GM19238 (cell line): ENCODE measurements around the gene SV2C.
"Not testable (repeated sequence)": the region's sequence is repeated elsewhere in the genome, so short reads cannot be mapped to it uniquely, and the experiment has no call there.

Experiments
- DNase-seq: peaks from one replicate; pipeline ENCODE4 v3.0.0; 2011; ENCODE audit warnings: low spot score; ENCODE audit not compliant: insufficient read length

The SV2C gene

GRCh38 chr5:76082772-76083554 is at the start of gene SV2C:
Gene SV2C (plus strand): TSS chr5:76083383. CDS start chr5:76131751, 48,368 bp downstream.
- no peak for DNase-seq

DNA sequence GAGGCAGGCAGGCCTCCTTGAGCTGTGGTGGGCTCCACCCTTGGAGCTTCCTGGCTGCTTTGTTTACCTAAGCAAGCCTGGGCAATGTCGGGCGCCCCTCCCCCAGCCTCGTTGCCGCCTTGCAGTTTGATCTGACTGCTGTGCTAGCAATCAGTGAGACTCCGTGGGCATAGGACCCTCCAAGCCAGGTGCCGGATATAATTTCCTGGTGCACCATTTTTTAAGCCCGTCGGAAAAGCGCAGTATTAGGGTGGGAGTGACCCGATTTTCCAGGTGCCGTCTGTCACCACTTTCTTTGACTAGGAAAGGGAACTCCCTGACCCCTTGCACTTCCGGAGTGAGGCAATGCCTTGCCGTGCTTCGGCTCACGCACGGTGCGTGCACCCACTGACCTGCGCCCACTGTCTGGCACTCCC is 45.4 kb upstream of the SV2C start:
- DNase-seq, result not testable (repeated sequence)

GRCh38 chr5:76038212-76038611 is 45.0 kb upstream of the SV2C start:
- DNase-seq, result no peak

- no peak for DNase-seq
Measured at GRCh38 chr5:76040806-76041205, 42.4 kb upstream of the SV2C start.

DNA sequence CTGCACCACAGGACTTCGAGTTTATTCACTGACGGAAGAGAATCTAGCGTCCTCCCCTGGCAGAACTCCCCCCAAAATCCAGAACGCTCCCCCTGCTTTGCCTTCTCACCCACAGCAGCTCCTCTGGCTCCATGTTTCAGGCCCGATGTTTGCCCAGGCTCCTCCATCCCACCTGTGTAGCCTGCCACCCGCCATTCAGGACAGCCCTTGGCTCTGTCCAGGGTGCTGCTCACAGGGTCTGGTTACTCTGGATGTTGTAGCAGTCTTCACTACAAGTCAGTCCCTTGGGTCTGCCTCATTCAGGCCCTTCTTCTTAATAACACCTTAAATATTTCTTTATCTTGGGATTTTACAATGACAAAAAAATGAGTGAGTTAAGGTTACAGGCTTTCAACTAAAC is 41.3 kb upstream of the SV2C start:
- DNase-seq, result no peak

DNA sequence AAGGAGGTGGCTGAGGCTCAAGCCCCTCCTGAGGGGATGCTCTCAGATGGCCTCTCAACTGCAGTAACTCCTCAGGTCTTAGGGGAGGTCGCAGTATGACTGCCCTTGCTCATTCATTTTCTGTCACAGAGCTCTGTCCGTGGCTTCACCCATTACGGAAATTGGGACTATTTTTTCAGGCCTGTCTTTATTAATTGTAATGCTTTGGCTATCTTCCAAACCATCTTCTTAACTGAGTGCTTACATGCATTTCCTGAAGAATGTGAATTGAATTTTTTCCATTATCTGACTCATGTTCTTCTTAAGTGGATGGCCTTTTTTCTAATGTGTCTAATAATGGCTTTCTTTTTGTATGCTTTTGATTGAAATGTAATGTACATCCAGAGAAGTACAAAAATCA is 36.4 kb upstream of the SV2C start:
- DNase-seq, result no peak

DNA sequence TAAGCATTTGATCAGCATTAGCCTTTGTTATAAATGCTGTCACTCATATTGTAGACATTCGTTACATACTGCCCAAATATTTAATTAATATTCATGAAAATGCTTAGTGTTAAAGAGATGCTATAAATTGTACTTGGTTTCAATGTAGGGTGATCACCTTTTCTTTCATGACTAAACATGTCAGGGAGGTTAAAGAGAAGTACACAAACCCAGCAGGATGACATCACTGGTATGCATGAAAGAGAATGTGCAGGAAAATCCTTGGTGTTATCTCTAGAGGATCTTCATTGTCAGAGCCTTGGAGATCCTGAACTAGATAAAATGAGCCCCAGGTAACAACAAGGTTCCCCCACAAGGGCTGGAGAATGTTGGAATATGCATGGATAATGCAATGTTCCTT is 33.0 kb upstream of the SV2C start:
- no peak for DNase-seq

GRCh38 chr5:76062502-76063041 is 20.6 kb upstream of the SV2C start:
- no peak for DNase-seq

- no peak for DNase-seq
Measured at GRCh38 chr5:76065258-76065657, 17.9 kb upstream of the SV2C start.

- no peak for DNase-seq
Measured at GRCh38 chr5:76069061-76069735, 14.0 kb upstream of the SV2C start.

- no peak for DNase-seq
Measured at GRCh38 chr5:76074487-76075065, 8.6 kb upstream of the SV2C start.

DNA sequence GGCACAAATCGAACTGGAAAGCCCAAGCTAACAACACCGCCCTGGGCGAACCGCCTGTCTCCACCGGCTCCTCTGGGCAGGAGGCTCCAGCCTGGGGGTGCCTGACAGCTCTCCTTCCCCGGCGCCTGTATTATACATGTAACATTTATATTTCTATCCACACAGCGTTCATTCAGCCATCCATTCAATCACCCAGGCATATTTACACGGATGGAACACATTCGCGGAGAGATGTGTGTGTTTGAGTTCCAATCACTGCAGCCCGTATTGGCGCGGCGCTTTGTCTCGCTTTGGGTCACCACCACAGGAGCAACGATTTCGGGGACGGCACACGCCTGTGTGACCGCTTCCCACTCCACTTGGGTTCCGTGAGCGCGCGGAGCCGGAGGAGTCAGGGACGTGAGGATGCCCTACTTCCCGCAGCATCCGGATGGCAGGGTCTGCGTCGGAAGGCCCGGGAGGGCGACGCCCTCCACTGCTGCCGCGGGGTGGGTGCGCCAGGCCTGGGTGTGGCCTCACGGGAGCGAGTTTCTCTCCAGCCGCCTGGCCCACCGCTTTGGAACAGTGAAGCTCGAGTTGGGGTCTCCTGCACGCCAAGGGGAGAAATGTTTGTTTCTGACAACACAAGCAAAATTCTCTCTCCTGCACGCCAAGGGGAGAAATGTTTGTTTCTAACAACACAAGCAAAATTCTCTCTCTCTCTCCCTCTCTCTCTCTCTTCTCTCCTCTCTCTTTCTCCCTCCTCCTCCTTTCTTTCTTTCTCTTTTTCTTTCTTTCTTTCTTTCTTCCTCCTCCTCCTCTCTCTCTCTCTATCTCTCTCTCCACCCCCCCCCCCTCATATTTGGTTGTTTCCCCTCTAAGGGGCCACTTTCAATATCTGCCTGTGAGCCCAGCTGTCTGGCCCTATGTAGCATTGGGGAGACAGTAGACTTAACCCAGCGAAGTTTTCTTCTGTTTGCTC is 1.1 kb upstream of the SV2C start:
- no peak for DNase-seq

DNA sequence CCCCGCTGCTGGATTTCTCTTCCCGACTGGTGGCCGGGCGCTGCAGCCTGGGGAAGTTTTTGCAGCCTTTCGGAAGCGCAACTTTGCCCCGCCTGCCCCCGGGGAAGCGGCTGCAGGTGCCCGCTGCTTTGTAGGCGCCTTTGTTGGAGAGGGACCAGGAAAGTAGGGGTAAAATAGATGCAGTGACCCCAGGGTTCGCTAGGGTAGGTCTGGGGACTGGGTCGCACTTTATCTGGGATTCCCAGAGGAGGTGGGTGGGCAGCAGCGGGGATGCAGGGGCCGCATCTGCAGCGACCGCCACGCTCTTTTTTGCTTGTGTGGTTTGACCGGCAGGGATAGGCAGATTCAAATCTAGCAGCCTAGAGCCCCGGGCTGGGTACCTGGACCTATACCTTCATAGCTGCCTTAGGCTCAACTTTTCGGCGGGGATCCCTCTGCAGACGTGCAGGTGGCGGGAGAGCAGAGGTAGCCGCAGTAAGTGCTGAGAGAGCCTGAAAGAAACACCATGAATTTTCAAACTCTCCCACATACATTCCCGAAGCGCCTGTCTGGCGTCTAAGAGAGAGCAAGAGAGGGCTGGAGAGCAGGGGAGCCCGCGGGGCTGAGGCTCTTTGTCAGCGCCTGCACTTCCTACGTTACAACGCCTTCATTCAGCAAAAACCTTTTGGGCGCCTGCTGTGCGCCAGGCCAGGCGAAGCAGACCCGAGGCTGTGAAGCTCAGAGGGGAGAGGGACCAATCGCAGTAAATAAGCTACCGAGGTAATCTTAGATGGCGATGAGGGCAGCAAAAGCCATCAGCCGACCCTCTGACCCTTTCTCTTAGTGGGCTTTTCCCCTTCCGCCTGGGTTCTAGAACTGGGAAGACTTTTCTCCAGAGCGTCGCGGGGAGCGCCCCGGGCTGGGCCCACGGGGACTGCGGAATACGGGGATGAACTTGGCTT is 642 bp downstream of the SV2C start:
- DNase-seq, result no peak

- no peak for DNase-seq
Measured at GRCh38 chr5:76084496-76085242, 1.5 kb downstream of the SV2C start.

- no peak for DNase-seq
Measured at GRCh38 chr5:76085243-76085579, 2.0 kb downstream of the SV2C start.

DNA sequence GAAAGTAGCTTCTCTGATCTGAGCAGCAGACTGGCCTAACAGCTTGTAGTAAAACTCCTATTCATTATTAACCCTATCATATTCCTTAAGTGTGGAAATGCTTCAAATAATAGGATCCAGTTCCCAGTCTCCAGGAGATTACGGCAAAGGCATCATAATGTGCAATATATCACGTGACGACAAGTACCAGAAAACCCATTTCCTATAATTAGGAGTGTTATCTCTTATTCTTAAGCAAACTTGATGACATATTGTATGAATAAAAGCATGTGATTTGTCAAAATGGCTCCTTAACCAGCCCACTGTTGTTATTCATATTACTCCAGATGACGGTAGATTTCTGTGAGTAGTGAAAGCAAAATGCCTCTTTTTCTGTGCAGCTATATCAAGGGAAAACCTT is 2.9 kb downstream of the SV2C start:
- DNase-seq, result no peak

DNA sequence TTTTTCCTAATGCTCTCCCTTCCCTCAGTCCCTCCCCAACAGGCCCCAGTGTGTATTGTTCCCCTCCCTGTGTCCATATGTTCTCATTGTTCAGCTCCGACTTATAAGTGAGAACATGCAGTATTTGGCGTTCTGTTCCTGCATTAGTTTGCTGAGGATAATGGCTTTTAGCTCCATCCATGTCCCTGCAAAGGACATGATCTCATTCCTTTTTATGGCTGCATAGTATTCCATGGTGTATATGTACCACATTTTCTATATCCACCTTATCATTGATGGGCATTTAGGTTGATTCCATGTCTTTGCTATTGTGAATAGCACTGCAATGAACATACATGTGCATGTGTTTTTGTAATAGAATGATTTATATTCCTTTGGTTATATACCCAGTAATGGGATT is 6.0 kb downstream of the SV2C start:
- not testable (repeated sequence) for DNase-seq

- DNase-seq, result no peak
Measured at GRCh38 chr5:76091351-76091750, 8.2 kb downstream of the SV2C start.

GRCh38 chr5:76099286-76099702 is 16.1 kb downstream of the SV2C start:
- no peak for DNase-seq
